NCI-H748 treated with DMSO at 0.1 percent for 48 hours (cell line): ENCODE measurements around the gene DHRS3.
A peak's percentile ranks its signal among the peaks of the same experiment; 100 is the strongest.

Source experiments
- DNase-seq: peaks from one replicate; lab custom pipeline; 2025; lab: John Stamatoyannopoulos, UW

DHRS3 gene

DNA sequence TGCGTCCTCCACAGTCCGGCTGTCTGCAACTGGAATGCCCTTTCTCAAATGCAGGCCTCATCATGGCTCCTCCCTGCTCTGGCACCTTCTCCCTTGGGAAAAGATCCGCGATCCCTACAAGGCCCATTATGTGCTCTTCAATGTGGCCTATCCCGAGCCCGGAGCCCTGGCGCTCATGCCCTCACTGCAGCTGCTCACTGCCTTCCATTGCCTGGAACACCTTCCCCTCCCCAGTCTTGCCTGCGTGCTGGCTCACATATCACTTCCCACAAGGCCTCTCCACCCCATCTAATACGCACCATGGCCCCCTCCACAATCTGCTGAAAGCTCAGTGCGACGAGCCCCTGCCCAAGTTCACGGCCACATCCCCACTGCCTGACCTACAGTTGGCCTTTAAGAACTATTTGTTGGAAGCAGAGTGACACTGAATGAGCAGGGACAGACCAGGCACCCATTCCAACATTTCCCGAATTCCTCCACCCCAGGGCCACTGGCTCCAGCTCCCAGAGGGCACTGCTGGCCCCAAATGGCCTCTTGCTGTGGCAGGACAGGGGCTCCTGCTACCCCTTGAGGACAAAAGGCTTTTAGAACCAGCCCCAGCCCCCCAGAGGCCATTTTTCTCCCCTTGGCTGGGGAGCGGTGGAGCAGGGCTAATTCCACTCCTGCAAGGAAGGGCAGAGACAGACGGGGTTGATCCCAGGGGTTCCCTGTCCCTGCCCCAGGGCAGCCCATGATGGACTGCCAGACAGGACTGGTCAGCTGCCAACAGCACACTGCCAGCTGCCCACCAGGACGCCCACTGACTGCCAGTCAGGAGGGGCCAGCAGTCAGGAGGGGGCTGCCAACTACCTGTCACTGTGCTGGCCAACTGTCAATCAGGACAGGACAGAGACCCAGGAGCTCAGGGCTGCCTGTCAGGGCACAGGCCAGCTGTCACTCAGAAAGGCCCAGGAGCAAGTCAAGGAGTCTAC is 64.8 kb downstream of the DHRS3 start:
- DNase-seq, result no peak

GRCh38 chr1:12552111-12552888 is 65.7 kb downstream of the DHRS3 start:
- no peak for DNase-seq

GRCh38 chr1:12551584-12551983 is 66.4 kb downstream of the DHRS3 start:
- DNase-seq, result no peak

DNA sequence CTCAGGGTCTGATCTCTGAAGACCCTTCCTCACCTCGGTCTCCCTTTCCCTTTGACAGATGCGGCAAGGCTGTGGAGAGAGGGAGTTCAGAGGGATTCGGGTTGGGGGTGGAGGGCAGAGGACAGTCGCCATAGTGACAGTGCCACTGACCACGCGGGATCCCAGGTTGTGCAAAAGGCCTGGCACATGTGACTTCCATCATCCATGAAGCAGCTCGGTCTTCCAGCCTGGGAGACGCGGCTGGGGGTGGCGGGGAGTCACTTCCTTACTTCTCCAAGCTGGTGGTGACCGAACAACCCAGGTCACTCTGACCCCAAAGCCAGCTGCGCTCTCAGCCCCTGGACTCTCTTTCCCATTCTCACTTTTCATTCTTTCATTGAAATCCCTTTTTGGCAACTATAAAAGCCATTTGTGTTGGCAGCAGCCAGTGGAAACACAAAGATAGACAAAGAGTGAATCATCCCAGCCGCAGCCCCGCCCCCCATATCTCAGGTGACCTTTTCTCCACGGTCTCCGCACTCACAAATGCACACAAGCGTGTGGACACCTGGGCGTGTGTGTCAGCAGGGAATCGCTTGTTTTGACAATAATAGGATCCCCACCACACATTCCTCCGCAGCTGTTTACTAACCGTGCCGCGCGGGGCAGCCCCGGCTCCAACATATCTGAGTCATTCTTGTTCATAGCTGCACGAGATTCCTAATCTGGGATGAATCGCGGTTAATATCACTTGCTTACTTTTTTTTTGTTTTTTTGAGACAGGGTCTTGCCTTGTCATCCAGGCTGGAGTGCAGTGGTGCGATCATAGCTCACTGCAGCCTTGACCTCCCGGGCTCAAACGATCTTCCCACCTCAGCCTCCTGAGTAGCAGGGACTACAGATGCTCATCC is 68.3 kb downstream of the DHRS3 start:
- peak; percentile 17 for DNase-seq

DNA sequence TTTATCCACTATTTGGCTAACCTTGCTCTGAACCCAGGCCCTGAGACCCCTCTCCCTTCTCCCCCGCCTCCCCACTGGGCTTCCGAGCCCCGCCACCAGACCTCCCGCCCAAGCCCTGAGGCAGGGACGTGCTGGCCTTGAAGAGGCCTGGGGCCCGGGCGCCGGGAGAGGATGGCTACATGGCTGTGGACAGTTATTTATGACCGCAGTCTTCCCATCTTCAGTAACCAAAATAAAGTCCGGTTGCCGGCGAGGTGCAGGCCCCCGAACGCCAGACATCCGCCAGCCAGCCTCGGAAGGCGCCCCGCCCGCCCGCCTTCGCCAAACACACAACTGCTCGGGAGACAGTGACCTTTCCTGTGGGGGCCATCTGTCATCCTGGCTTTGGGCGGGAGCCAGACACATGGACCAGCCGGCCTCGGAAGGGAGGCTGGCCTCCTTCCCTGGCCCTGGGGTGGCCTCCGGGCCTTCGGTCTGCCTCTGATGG is 69.0 kb downstream of the DHRS3 start:
- DNase-seq, result no peak

- DNase-seq, result no peak
Measured at GRCh38 chr1:12548279-12548972, 69.6 kb downstream of the DHRS3 start.

DNA sequence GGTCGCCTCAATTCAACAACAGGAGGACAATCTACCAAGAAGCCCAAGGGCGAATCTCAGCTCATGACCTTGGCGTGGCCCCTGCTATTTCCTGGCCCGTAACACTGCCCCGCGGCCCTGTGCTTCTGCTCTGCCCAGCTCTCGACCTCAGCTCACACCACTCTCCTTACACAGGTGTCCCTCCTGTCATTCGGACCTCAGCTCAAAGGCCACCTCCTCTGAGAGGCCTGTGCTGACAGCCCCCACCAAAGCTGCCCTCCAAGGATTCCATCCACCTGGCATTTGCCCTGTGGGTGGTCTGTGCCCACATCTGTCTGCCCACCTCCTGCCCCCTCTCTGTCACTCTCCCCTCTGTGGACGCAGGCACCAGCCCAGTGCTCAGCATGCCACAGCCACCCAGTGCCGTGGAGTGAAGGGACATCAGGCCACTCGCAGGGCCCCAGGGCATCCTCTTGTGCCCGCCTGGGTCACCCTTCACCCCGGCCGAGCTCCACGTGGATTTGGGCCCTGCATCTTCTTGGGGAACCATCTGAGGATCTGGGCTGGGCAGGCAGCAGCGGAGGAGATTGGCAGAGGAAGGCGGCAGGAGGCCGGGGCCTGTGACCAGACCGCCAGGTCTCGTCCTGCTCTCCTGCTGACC is 70.3 kb downstream of the DHRS3 start:
- DNase-seq, result no peak

GRCh38 chr1:12546771-12547585 is 71.0 kb downstream of the DHRS3 start:
- no peak for DNase-seq

DNA sequence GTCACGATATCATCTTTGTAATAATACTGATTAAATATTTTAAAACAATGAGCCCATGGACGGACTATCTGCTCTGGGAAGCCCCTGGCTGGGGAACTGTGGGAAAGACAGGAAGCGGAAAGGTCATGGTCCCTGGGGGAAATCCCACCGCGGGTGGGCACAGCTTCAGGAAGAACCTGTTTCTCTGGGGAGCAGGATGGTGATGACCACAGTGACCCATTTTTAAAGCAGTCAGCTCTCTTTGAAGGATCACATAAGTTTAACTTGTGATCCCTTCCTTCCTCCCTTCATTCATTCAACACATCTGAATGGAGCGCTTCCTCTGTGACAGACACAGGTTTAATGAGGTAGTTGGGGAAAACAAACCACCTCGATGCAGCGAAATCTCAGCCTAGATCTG is 73.0 kb downstream of the DHRS3 start:
- DNase-seq, result no peak

DNA sequence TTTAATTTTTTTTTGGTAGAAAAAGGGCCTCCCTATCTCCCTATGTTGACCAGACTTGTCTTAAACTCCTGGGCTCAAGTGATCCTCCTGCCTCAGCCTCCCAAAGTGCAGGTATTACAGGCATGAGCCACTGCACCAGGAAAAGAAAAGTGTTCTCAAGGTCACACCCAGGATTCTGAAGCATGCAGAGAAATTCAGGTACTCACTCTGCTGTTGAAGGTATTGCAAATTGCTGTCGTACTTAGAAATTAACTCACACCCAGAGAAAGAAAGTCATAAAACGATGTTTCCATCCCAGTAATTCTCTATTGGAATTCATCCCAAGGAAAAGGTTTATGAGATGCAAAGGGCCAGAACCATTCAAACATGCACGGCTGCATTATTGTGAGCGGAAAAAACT is 73.7 kb downstream of the DHRS3 start:
- DNase-seq, result no peak

GRCh38 chr1:12543740-12544154 is 74.3 kb downstream of the DHRS3 start:
- no peak for DNase-seq

DNA sequence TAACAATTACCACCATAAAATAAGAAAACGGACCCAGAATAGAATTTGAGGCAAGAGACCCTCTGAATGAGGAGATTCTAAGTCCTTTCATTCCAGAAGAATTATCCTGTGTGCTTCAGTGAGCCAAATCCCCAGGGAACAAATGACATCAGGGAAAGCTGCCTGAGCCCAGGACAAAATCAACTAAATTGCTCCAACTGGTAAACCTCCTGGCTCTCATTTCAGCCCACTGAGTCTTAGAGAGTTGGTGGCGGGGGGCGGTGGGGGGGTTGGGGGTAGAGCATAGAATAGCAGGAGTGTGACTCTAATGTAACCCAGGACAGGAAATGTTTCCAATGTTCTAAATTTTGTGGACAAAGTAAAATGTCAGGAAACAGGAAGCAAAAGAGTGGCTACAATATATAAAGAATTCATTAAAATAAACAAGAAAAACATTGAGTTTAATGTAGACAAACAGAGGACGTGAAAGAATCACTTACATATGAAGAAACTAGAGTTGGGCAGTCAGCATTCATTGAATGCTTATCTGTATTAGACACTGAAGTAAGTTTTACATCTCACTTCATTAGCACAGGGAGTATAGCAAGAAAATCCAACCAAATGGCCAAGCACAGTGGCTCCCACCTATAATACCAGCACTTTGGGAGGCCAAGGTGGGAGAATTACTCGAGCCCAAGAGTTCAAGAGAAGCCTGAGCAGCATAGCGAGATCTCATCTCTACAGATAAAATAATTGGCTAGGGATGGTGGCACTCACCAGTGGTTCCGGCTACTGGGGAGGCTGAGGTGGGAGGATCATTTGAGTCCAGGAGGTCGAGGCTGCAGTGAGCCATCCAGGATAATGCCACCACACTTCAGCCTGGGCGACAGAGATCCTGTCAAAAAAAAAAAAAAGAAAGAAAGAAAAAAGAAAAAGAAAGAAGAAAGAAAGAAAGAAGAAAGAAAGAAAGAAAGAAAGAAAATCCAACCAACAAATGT is 75.1 kb downstream of the DHRS3 start:
- DNase-seq, result no peak

DNA sequence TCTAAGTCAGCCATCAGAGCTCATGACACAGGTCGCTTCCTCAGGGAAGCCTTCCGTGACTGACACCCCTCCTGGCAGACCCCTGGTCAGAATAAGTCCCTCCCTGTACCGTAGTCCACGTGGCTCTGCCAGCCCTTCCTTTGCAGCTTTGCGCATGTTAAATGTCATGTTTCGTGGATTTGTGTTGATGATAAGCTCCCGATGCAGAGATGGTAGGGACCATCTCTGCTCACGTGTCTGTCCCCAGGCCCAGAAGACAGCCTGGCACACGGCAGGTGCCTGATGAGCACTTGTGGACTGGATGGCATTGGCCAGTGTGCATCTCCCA is 75.9 kb downstream of the DHRS3 start:
- no peak for DNase-seq

DNA sequence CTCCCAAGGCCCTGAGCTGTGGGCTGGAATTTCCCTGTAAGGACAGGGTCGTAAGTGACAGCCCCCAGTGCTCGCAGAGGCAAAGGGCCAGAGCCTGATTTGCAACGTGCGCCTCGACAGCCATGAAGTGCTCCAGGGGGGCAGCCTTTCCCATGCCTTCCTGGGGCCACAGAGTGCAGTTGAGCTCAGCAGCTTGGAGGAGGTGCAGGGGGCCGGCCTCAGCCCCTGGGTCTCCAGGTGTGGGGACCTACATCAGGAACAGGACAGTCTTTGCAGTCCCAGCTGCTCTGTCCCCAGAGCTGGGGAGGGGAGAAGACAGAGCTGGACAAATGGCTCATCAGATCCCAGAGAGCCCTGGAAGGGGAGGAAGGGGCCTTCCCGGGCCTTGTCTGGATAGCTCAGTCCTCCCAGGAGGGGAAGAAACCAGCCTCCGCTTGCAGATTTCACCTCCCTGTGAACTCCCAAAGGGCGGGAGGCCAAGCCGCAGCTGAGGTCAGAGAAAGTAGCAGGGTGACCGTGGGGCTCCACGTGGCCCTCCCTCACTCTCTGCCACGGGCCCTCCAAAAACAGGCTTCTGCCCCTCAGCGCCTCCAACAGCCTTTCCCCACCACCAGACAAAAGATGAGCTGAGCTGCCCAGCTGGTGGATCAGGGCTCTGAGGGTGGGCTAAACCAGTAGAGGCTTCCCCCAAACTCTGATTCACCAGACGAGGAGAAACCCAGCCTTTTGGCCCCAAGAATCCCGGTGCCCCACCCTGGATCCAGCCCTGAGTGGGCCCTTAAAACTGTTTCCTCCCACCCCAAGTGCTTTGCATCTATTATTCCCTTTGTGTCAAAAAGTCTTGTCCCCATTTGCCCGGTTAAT is 76.5 kb downstream of the DHRS3 start:
- DNase-seq, result no peak

DNA sequence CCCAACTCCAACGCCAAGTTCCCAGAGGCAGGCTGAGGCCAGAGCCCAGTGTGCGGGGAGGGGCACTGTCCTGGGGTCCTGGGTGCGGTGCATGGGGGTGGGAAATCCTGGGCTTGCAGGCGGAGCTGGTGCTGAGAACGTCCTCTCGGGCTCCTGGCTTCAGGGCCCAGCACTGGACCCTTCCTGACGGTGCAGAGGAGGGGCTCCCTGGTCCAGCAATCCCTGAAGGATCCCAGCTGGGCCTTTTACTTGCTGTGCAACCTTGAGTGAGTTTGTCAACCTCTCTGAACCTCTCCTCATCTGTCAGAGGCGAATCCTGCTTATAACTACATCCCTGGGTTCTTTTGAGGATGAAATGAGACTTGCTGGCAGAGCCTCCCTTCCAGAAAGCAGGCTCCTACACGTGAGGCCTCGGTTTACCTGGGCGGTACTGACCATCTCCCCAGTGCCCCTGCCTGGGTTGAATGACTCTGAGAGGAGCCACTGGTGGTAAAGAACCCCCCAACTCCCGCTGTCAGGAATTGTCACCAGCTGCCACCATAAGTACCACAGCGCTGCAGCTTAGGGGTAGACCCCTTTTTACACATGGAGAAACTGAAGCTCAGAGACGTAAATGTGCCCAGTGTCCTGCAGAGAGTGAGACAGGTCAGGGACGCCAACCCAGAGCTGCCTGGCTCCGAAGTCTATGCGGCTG is 77.3 kb downstream of the DHRS3 start:
- no peak for DNase-seq

DNA sequence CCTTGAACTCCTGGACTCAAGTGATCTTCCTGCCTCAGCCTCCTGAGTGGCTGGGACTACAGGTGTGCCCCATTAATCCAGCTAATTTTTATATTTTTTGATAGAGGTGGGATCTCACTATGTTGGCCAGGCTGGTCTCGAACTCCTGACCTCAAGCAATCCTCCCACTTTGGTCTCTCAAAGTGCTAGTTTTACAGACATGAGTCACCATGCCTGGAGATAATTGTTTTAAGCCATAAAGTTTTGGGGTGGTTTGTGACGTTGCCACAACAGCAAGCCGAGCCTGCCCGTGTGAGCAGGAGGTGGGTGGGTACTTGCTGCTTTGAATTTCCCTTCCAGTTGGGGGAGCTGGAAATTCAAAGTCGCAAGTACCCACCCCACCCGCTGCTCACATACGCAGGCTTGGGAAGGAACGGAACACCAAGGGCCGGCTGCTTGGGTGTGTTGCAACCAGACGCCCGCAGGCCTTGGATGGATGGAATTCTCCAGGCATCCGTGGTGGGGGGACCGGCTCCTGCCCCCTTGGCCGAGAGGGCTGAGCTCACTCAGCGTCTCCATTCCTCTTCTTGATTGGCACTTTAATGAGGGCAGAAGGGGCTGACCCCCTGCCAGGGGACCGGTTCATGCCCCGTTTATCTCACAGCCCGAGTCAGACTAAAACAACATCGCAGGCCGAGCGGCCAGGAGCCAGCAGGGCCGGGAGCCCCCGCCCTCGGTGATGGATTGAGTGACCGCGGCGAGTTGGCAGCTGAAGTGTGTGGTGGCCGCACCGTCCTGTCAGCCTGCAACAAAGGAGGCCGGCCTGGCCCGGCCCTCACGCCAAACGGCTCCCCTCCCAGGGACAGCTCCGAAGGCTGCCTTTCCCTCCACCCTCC is 78.1 kb downstream of the DHRS3 start:
- no peak for DNase-seq
